Measurements from ENCODE around the gene ZNF785.
"Not testable (repeated sequence)": the region's sequence is repeated elsewhere in the genome, so short reads cannot be mapped to it uniquely, and the experiment has no call there.

Gene ZNF785

GRCh38 chr16:30585400-30586191 lies at the start of gene ZNF785:
Gene ZNF785 (minus strand): TSS chr16:30585697. CDS start chr16:30585611, 86 bp downstream.
- FAIRE-seq = peak; percentile 98
- DNase-seq (ENCODE audit: insufficient read length, low spot score) = peak; percentile 97

- DNase-seq (ENCODE audit: insufficient read length, low spot score) (no peak), FAIRE-seq (no peak)
These were observed 48.0 kb upstream of the ZNF785 start for GRCh38 chr16:30633526-30633925.

- not testable (repeated sequence) for FAIRE-seq; DNase-seq (ENCODE audit: insufficient read length, low spot score)
These were observed 47.0 kb upstream of the ZNF785 start for GRCh38 chr16:30632454-30632853.

- FAIRE-seq = peak; percentile 87
- no peak for DNase-seq (ENCODE audit: insufficient read length, low spot score)
These were observed 43.4 kb upstream of the ZNF785 start for GRCh38 chr16:30628628-30629540.

- DNase-seq (ENCODE audit: insufficient read length, low spot score) (no peak), FAIRE-seq (no peak)
These were observed 40.7 kb upstream of the ZNF785 start for GRCh38 chr16:30626236-30626635.

GRCh38 chr16:30623536-30624283 lies 38.2 kb upstream of the ZNF785 start:
- FAIRE-seq = no peak
- no peak for DNase-seq (ENCODE audit: insufficient read length, low spot score)

GRCh38 chr16:30622455-30623032 lies 37.0 kb upstream of the ZNF785 start:
- DNase-seq (ENCODE audit: insufficient read length, low spot score) = no peak
- no peak for FAIRE-seq

GRCh38 chr16:30621765-30622164 lies 36.3 kb upstream of the ZNF785 start:
- FAIRE-seq (no peak), DNase-seq (ENCODE audit: insufficient read length, low spot score) (no peak)

- DNase-seq (ENCODE audit: insufficient read length, low spot score) (no peak), FAIRE-seq (no peak)
These were observed 34.7 kb upstream of the ZNF785 start for GRCh38 chr16:30620169-30620568.

GRCh38 chr16:30619638-30620037 lies 34.1 kb upstream of the ZNF785 start:
- FAIRE-seq (no peak), DNase-seq (ENCODE audit: insufficient read length, low spot score) (no peak)

- no peak for DNase-seq (ENCODE audit: insufficient read length, low spot score)
- FAIRE-seq = no peak
These were observed 33.7 kb upstream of the ZNF785 start for GRCh38 chr16:30619202-30619601.

- DNase-seq (ENCODE audit: insufficient read length, low spot score) (no peak), FAIRE-seq (no peak)
These were observed 30.0 kb upstream of the ZNF785 start for GRCh38 chr16:30615358-30616091.

- FAIRE-seq = peak; percentile 96
- DNase-seq (ENCODE audit: insufficient read length, low spot score) = peak; percentile 90
These were observed 24.7 kb upstream of the ZNF785 start, which contains the start of gene ZNF689 for GRCh38 chr16:30609926-30610839. Gene ZNF689 (minus strand): TSS chr16:30610389. CDS start chr16:30610041, 348 bp downstream.

GRCh38 chr16:30609002-30609925 lies 23.8 kb upstream of the ZNF785 start:
- FAIRE-seq = peak; percentile 14
- DNase-seq (ENCODE audit: insufficient read length, low spot score) = peak; percentile 45

- no peak for FAIRE-seq
- no peak for DNase-seq (ENCODE audit: insufficient read length, low spot score)
These were observed 20.5 kb upstream of the ZNF785 start for GRCh38 chr16:30606004-30606403.

- DNase-seq (ENCODE audit: insufficient read length, low spot score) = no peak
- no peak for FAIRE-seq
These were observed 19.7 kb upstream of the ZNF785 start for GRCh38 chr16:30605158-30605557.

- no peak for DNase-seq (ENCODE audit: insufficient read length, low spot score)
- FAIRE-seq = no peak
These were observed 18.9 kb upstream of the ZNF785 start for GRCh38 chr16:30604316-30604947.
